Effector CD8-positive, alpha-beta T cell (primary cell): ENCODE results near the gene EXOC1.
"Not testable (repeated sequence)": the region's sequence is repeated elsewhere in the genome, so short reads cannot be mapped to it uniquely, and the experiment has no call there.

Experiments
- DNase-seq: peaks from one replicate; lab custom pipeline; 2025; lab: John Stamatoyannopoulos, UW
- total RNA-seq, 4 experiments: gene quantifications; one replicate each; lab custom pipeline; 2026; lab: John Stamatoyannopoulos, UW

EXOC1 gene, protein sequence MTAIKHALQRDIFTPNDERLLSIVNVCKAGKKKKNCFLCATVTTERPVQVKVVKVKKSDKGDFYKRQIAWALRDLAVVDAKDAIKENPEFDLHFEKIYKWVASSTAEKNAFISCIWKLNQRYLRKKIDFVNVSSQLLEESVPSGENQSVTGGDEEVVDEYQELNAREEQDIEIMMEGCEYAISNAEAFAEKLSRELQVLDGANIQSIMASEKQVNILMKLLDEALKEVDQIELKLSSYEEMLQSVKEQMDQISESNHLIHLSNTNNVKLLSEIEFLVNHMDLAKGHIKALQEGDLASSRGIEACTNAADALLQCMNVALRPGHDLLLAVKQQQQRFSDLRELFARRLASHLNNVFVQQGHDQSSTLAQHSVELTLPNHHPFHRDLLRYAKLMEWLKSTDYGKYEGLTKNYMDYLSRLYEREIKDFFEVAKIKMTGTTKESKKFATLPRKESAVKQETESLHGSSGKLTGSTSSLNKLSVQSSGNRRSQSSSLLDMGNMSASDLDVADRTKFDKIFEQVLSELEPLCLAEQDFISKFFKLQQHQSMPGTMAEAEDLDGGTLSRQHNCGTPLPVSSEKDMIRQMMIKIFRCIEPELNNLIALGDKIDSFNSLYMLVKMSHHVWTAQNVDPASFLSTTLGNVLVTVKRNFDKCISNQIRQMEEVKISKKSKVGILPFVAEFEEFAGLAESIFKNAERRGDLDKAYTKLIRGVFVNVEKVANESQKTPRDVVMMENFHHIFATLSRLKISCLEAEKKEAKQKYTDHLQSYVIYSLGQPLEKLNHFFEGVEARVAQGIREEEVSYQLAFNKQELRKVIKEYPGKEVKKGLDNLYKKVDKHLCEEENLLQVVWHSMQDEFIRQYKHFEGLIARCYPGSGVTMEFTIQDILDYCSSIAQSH
- 49.6 to 85.1 (median 71.4) reads per million in 4 experiments for total RNA-seq

DNA sequence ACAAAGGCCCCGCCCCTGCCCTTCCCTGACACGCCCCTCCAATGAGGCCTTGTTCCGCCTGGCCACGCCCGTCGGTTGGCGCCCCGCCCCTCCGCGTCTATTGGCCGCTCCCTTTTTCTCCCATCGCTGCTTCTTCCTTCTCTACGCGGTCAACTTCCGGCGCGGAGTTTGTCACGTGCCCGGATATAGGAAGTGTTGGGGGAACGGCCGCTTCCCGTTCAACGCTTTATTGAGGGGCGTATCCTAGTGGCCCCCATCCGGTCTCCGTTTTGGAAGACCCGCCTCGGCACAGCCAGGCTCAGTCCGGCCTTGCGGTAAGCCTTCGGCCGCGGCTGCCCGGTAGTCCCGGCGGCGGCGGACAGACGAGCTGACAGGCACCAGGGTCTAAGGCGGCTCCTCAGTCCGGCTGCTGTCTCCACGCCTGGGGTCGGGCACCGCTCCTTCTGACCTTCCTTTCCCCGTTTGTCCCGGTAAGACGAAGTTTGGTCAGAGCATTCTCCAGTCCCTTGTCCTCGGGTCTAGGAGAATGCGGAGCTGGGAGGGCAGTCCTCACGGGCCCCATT, at the start of gene EXOC1:
TSS of gene EXOC1 (plus strand) at position 165 of the 563 bp plus-strand sequence. CDS start 4,676 bp downstream, outside the sequence.
- DNase-seq = peak; percentile 96

DNA sequence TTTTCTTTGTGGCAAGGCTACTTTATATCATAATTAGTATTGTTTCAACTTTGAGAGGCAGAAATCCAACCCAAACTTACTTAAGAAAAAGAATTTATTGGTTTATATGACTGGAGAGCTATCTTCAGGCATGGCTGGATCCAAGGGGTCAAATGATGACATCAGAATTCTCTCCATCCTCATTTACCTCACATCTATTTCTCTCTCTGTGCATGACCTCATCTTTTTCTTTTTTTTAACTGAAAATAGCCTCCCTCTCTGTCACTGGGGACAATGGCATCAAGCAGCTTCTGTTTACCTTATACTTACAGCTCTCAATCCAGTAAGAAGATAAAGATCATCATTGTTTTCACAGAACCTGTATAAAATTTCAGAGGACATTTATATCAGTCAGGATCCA, 45.9 kb upstream of the EXOC1 start:
- no peak for DNase-seq

DNA sequence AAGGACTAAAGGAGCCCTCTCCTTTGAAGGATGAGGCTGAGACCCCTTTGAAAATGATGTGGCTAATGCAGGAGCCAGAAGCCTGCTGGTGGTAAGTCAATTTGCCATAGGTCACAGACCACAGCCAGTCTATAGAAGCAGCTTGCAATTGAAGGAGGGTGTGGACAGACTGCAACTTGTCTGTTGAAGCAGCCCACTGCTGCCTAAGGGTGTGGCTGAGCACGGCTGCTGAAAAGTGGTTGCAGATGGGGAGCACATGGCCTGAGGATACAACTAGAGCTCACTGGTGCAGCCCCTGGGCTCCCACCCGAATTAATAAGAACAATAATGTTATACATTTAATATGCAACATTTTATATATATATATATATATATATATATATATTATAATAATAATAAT, 45.3 kb upstream of the EXOC1 start:
- no peak for DNase-seq

DNA sequence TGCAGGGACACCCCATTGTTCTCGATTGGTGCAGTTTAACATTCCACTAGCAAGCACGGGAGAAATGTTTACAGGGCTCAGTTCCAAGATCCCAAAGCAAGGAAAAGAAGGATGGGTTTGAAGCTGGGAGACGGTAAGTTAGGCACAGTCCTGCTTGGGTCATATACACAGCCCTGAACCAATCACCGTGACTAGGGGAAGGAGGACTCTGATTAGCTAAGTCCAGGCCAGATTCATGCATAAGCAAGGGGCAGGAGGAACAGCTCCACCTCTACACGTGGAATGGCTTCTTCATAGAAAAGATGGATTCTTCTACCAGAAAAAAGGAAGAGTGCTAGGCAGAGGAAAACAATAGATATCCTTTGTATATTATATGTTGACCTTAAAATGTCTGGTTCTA, 44.8 kb upstream of the EXOC1 start:
- DNase-seq = no peak

DNA sequence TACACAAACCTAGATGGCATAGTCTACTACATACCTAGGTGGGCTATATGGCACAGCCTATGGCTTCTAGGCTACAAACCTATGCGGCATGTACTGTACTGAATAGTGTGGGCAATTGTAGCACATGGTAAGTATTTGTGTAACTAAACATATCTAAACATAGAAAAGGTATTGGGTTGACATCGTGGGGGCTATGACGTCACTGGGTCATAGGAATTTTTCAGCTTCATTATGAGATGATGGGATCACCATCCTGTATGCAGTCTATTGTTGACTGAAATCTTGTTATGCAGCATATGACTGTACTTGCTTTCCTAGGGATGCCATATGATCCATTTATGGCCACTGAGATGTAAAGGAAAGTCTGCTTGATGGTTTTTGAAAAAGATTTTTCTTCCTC, 35.8 kb upstream of the EXOC1 start:
- DNase-seq = no peak

DNA sequence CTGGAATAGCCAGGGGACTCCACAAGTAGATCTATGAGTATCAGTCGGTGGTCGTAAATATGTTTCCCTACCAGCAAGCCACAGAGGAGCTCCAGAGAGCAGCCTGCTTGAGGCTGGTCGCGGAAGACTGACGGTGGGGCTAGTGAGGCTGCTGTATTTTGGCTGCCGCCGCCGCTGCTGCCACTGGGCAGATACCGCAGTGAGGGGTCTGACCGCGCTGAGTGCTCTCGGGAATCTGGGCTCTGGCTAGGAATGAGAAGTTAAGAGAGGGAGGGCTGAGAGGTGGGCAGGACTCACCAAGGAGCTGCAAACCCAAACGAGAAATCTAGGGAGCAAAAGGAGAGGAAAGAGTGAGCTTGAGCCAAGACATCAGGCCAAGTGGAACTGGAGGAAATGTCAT, 33.8 kb upstream of the EXOC1 start, which contains the start of gene EXOC1L:
TSS of gene EXOC1L (plus strand) at position 157 of the 400 bp plus-strand sequence. CDS start at position 394, 237 bp downstream.
- no peak for DNase-seq

DNA sequence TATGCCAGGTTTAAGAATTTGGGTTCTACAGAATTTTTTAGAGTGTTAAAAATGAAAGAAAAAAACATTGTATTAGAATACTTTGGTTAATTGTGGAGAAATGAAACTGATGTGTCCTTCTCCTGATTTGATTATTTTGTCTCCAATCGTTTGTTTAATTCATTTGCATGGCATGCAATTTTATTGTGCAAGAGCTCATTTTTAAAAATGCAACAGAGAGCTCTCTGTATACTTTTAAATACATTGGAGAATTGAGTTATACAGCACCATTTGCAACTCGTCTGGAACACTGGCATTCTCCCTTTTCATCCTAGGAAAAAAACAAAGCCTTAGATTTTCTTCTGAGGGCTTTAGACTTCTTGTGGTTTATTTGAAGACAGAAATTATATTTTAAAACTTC, 33.2 kb upstream of the EXOC1 start:
- no peak for DNase-seq

DNA sequence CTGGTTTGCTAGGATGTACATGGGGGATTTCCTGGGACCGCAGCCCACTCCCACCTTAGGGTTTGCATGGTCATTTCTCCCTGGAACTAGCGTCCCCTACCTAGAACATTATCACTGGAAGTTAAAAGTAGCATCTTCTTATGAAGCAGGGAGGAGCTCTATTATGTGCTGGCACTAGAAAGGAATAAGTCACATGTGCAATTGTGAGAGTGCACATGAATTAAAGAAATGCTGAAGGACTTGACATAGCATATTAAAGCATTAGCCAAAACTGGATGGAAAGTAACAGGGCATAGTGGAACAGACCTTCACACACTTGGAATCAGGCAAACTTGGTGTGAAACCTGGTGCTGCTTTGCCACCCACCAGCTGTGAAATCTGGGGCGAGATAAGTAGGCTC, 31.1 kb upstream of the EXOC1 start:
- DNase-seq = no peak

DNA sequence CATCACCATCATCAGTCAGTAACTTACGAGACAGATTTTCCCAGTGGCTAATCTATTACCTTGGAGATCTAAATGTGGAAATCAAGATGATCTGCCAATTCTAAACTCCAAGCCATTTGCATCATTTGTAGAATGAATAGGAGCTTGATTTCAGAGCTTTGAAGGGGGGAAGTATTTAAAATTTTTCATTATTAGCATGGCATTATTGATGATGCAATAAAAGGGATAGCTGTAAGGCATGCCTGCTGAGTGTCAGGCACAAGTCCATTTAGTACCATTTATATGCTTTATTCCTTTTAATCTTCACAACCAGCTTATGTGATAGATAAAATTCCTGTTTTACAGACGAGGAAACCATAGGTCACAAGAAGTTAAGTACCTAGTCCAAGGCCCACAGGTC, 28.6 kb upstream of the EXOC1 start:
- no peak for DNase-seq

DNA sequence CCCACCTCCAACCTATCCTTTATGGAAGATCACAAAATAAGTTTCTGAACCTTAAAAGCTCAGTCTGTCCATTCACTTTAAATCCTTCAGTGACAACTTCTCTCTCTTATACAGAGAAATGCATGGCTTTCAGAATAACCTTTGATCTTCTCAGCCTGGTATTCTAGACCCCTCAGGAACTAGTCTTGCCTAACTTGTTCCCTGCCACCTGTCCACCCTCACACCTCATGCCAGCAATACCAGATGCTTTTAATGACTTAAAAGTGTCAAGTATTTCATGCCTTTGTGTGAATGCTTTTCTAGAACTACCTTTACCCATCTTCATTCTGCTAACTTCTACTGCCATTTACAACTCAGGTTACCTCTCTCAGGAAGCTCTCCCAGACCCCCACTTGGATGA, 26.5 kb upstream of the EXOC1 start:
- no peak for DNase-seq

DNA sequence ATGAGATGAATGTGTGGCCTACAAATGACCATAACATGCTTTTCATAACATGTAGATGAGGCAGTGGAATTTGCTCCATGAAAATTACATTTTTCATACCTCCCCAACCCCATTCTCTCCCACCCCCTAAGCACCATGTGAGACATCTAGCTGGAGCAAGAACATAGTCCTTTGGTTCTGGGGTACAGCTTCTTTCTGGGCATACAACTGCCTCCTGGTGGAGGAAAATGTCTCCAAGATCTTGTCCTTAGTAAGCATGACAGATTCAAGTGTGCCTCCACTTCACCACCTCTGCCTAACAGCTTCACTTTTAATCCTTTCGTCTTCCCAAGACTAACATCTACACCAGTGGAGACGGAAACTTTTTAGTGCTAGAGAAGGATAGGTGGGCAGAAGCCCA, 25.9 kb upstream of the EXOC1 start:
- DNase-seq = no peak

DNA sequence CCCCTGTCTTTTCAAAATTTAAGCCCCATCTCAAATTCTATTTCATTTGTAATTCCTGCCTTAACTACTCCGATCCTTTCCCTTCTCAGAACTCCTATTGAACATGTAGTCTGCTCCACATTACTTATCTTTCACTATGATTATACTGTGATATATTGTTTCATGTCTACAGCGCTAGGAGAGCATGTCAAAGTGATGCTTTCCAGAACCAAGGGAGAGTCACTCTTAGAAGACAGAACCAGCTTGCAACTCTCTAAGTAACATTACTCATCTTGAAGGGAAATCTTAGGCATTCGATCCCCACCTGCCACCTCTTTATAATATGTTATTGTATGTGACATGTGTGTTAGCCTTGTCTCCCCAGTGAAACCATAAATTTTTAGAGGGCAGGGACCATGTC, 23.4 kb upstream of the EXOC1 start:
- no peak for DNase-seq

DNA sequence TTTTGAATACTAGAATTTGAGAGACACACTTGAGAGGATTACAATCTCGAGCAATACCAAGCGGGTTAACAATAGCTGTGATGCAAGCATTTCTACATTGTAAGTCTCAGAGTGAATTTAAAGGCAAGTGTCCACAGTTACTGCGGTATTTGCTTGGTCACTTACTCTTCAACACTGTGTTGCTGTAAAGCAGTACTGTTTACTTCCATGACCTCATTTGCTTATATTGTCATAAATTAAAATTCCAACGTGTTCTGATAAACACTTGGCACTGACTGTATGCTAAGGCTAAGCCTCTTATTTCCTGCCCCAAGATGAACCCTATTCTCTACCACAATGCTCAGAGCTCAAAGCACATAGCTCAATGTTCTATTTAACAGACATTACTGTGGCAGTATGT, 22.7 kb upstream of the EXOC1 start:
- DNase-seq = no peak

DNA sequence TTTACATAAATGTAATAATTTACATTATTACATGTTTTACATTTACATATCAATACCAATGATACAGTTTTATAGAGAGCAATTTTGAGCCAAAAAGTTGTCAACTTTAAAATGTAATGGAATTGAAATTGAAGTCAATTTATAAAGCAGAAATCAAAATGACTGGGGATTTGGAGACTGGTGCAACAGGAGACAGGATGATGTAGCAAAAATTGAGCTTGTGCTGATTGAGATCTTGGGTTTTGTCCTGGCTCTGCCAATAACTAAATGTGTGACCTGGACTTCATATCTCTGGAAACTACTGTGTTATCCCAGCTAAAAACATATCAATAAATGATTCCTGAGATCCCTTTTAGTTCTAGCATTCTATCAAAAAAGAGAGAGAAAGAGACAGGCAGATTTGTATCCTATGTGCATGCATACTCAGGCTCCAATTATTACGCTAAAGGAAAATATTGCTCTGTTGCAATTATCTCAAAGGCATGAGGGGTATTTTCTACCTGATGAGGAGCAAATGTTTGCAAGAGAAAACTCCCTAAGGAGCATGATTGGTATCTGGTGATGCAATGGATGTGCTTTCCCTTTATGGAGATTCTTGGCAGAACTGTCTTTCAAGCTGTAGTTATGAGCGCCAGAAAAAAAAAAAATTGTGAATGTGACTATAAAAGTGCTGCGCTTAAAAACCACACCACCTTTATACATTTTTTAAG, 19.2 kb upstream of the EXOC1 start:
- no peak for DNase-seq

DNA sequence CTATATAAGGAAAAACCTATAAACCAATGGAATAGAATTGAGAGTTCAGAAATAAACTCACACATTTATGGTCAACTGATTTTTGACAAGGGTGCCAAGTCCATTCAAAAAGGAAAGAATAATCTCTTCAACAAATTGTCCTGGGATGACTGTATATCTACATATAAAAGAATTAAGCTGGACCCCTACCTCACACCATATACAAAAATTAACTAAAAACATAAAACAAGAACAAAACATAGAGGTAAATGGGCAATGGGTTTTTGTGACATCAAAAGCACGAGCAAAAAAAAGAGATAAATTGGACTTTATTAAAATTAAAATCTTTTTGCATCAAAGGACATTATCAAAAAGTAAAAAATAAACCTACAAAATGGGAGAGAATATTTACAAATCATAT, 15.5 kb upstream of the EXOC1 start:
- DNase-seq = no peak

DNA sequence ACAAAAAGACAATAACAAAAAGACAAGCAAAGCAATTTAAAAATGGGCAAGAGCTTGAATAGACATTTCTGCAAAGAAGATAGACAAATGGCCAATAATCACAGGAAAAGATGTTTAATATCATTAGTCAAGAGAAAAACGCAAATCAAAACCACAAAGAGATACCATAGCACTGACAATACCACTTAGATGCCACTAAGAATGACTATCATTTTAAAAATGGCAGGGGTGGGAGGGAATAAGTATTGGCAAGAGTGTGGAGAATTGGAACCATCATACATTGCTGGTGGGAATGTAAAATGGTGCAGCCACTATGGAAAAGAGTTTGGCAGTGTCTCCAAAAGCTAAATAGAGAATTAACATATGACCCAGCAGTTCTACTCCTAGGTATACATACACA, 15.1 kb upstream of the EXOC1 start:
- no peak for DNase-seq

DNA sequence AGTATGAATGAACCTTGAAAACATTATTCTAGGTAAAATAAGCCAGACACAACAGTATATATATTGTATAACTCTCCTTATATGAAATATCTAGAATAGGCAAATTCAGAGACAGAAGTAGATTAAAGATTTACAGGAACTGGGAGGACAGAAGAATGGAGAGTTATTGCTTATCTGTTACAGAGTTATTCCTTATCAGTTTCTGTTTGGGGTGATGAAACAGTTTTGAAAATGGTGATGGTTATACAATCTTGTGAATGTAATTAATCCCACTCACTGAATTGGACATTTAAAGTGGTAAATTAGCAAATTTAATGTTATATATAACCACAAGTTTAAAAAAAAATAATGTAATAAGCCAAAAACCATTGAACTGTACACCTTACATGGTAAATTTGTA, 14.5 kb upstream of the EXOC1 start:
- no peak for DNase-seq

DNA sequence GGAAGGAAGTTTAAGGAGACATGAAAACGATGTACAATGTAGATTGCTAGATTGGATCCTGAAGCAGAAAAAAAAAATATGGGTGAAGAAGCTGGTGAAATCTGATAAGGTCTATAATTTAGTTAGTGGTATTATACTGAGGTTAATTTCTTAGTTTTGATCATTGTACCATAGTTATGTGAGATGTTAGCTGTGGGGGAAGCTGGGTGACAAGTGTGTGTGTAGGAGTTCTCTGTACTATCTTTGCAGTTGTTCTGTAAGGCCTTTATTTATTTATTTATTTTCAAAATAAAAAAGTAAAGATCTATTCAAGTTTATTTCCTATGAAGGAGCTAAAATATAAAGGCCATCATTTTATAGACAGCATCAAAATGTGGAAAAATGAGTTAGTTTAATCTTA, 12.5 kb upstream of the EXOC1 start:
- DNase-seq = no peak

DNA sequence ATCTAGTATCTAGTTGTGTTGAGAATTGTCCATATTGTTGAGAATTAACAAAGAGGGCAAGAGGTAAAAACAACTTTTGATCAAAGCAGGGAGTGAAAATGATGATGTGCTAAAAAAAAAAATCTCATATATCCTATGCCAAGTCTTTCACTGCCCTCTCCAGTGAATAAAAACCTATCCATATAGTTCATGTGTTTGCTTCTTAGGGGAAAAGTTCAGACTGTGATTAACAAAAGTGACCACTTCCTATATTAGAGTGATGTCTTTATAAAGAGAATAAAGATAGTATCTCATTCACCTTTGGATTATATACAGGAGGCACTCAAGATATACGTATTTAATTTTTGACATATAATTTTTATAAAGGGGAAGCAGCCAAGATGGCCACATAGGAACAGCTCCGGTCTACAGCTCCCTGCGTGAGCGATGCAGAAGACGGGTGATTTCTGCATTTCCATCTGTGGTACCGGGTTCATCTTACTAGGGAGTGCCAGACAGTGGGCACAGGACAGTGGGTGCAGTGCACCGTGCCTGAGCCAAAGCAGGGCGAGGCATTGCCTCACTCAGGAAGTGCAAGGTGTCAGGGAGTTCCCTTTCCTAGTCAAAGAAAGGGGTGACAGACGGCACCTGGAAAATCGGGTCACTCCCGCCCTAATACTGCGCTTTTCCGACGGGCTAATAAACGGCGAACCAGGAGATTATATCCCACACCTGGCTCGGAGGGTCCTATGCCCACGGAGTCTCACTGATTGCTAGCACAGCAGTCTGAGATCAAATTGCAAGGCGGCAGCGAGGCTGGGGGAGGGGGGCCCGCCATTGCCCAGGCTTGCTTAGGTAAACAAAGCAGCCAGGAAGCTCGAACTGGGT, 11.8 kb upstream of the EXOC1 start:
- not testable (repeated sequence) for DNase-seq

DNA sequence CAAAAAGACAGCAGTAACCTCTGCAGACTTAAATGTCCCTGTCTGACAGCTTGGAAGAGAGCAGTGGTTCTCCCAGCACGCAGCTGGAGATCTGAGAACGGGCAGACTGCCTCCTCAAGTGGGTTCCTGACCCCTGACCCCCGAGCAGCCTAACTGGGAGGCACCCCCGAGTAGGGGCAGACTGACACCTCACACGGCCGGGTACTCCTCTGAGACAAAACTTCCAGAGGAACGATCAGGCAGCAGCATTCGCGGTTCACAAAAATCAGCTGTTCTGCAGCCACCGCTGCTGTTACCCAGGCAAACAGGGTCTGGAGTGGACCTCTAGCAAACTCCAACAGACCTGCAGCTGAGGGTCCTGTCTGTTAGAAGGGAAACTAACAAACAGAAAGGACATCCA, 11.1 kb upstream of the EXOC1 start:
- DNase-seq = not testable (repeated sequence)

DNA sequence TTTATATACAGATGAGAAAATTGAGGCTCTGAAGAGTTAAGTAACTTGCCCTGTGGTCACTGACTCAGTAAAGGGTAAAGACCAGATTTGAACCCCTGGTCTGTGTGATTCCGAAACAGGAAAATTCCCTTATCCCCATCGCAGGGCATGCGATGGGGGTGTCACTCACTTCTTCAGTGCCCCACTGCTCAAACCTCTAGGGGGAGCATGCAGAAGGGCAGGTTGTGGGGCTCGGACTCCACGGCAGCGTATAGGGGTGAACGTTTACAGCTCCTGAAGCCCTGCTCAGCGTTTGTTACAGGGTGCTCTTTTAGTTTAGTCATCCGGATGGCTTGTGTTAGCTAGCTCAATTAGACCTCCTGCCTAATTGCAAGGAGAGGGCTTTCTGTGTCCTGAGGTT, 3.7 kb upstream of the EXOC1 start:
- DNase-seq = no peak
